GM06990 (cell line): ENCODE results near the gene SSBP4.

Experiments
- DNase-seq: peaks from one replicate; pipeline ENCODE4 v3.0.0-alpha.2; 2011; ENCODE audit not compliant: insufficient read length; ENCODE audit errors: extremely low read depth
- H3K27me3 ChIP-seq: replicated peaks from 2 replicates; pipeline ENCODE4 v1.6.0; 2011; ENCODE audit warnings: low read length; ENCODE audit not compliant: control insufficient read depth, insufficient read depth
- H3K36me3 ChIP-seq: 2 replicates; pipeline ENCODE4 v1.5.1; 2011; ENCODE audit warnings: low read length; ENCODE audit not compliant: control insufficient read depth, insufficient read depth
- H3K4me3 ChIP-seq: replicated peaks from 2 replicates; pipeline ENCODE4 v1.5.1; 2011; ENCODE audit warnings: low read depth, mild to moderate bottlenecking, control low read depth, low read length
- CTCF ChIP-seq: IDR thresholded peaks from 2 replicates; pipeline ENCODE4 v1.5.1; 2011; ENCODE audit warnings: low read length, control low read depth, mild to moderate bottlenecking, inconsistent platforms; ENCODE audit not compliant: insufficient read depth, poor library complexity, severe bottlenecking

The SSBP4 gene

GRCh38 chr19:18465214-18465963 lies 46.2 kb downstream of the SSBP4 start:
- Histone ChIP-seq H3K4me3 (no peak overlapping the region), H3K36me3 (peaks cover 50% of the 10 kb centered on the region), H3K27me3 (no peaks in the 10 kb centered on the region)
- DNase-seq = no peak
- TF ChIP-seq CTCF = no peak

GRCh38 chr19:18465964-18466339 lies 46.8 kb downstream of the SSBP4 start:
- H3K36me3 ChIP-seq = peaks cover 48% of the 10 kb centered on the region
- no peaks in the 10 kb centered on the region for H3K27me3 ChIP-seq
- no peak overlapping the region for H3K4me3 ChIP-seq
- no peak for DNase-seq
- TF ChIP-seq CTCF = no peak

DNA sequence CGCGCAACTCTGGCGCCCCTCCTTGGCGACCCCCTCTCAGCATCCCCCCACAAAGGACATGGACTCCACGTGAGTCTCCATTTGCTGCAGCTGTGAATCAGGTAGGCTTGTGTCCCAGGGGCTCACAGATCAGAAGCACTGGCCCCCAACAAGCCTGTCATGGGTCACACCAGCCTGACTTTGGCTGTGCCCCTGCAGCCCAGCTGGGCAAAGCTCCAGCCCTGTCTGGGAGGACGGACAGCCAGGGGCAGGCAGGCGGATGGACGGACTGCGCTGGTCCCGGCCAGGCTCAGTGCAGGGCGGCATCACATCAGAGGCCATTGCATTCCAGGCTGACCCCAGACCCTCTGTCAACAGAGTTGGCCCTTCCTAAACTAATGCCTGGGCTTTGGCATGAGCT lies 47.2 kb downstream of the SSBP4 start:
- no peak for TF ChIP-seq CTCF
- no peaks in the 10 kb centered on the region for H3K27me3 ChIP-seq
- no peak overlapping the region for H3K4me3 ChIP-seq
- peaks cover 44% of the 10 kb centered on the region for H3K36me3 ChIP-seq
- no peak for DNase-seq

GRCh38 chr19:18467978-18468377 lies 48.8 kb downstream of the SSBP4 start:
- no peak for TF ChIP-seq CTCF
- no peaks in the 10 kb centered on the region for H3K27me3 ChIP-seq
- no peak for DNase-seq
- peaks cover 34% of the 10 kb centered on the region for H3K36me3 ChIP-seq
- H3K4me3 ChIP-seq = no peak overlapping the region

GRCh38 chr19:18468517-18468916 lies 49.3 kb downstream of the SSBP4 start:
- H3K36me3 ChIP-seq = peaks cover 36% of the 10 kb centered on the region
- no peak for TF ChIP-seq CTCF
- no peaks in the 10 kb centered on the region for H3K27me3 ChIP-seq
- H3K4me3 ChIP-seq = no peak overlapping the region
- DNase-seq = no peak
